ENCODE data around the gene EFCAB13.
"Not testable (repeated sequence)": the region's sequence is repeated elsewhere in the genome, so short reads cannot be mapped to it uniquely, and the experiment has no call there.

Gene EFCAB13

GRCh38 chr17:47332287-47332686 is 8.5 kb downstream of the EFCAB13 start:
- no peak for DNase-seq

DNA sequence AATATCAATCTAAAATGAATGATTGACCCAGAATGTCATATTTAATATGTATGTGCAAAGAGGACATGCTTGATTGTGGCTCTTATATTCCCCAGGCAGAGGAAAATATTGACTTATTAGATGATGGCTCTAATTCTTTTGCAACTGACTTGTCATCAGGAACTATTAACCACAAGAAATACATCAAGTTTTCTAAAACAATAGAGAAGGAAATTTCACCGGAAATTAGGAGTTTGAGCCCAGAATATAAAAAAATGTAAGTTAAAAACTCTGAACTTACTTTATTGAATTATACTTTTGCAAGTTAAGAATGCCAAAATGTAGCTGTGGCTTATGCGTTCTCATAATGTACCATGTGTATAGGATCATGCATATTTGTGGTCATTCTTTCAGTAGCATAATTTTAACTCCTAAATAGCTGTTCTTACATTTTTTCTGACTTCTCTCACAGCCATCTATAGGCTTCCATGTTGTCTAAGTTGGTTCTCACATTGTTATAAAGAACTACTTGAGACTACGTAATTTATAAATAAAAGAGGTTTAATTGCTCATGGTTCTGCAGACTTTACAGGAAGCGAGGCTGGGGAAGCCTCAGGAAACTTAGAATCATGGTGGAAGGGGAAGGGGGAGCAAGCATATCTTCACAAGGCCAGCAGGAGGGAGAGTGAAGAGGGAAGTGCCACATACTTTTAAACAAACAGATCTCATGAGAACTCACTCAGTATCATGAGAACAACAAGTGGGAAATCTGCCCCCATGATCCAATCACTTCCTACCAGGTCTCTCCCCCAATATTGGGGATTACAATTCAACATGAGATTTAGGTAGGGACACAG is 11.6 kb downstream of the EFCAB13 start:
- no peak for DNase-seq

- no peak for DNase-seq
Measured at GRCh38 chr17:47338026-47338425, 14.3 kb downstream of the EFCAB13 start.

- DNase-seq, result no peak
Measured at GRCh38 chr17:47352848-47353247, 29.1 kb downstream of the EFCAB13 start.

GRCh38 chr17:47358652-47359051 is 34.9 kb downstream of the EFCAB13 start:
- no peak for DNase-seq

DNA sequence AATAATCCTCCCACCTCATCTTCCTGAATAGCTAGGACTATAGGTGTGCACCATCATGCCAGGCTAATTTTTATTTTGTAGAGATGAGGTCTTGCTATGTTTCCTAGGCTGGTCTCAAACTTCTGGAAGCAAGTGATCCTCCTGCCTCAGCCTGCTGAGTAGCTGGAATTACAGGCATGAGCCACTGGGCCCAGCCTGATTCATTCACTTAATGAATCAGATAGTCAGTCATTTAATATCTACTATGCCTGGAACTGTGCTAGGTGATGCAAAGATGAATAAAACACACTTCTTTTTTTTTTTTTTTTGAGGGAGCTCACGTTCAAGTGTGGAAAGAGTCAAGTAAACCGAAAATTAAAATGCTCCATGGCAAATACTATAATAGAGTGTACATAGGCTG is 39.4 kb downstream of the EFCAB13 start:
- DNase-seq, result no peak

DNA sequence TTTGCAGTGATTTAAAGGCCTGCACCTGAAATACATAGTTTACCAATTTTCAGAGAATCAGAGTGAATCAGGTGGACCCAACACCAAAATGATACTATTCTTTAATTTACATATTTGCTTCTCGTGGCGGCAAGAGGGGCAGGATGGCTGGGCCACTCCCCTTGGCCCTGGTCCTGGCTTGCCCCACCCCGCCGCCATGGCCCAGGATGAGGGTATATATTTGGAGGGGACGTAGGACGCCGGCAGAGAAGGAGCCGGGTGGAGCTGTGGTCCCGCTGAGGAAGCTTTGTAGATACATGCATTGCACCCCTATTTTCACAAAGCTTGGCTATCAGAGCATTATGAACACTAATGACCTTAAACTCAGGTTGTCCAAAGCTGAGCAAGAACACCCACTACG is 43.5 kb downstream of the EFCAB13 start:
- no peak for DNase-seq

DNA sequence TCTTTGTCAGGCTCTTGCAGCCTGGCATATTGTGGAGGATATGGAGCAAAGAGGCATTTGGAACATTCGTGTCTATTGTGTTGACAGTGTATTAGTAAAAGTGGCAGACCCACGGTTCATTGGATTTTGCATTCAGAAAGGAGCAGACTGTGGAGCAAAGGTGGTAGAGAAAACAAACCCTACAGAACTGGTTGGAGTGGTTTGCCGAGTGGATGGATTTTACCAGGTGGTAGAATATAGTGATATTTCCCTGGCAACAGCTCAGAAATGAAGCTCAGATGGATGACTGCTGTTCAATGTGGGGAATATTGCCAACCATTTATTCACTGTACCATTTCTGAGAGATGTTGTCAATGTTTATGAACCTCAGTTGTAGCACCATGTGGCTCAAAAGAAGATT is 44.5 kb downstream of the EFCAB13 start:
- no peak for DNase-seq

DNA sequence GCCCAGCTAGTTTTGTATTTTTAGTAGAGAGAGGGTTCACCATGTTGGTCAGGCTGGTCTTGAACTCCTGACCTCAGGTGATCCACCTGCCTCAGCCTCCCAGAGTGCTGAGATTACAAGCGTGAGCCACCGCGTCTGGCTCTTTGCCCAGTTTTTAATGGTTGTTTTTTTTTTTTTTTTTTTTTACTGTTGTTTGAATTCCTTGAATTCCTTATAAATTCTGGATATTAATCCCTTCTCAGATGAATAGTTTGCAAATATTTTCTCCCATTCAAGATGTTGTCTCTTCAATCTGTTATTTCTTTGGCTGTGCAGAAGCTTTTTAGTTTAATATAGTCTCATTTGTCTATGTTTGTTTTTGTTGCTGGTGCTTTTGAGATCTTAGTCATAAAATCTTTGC is 47.1 kb downstream of the EFCAB13 start:
- not testable (repeated sequence) for DNase-seq

- DNase-seq, result no peak
Measured at GRCh38 chr17:47373002-47373401, 49.2 kb downstream of the EFCAB13 start.

- no peak for DNase-seq
Measured at GRCh38 chr17:47376247-47376646, 52.5 kb downstream of the EFCAB13 start.

- no peak for DNase-seq
Measured at GRCh38 chr17:47388825-47389224, 65.1 kb downstream of the EFCAB13 start.

- DNase-seq, result not testable (repeated sequence)
Measured at GRCh38 chr17:47397532-47398128, 73.9 kb downstream of the EFCAB13 start.

DNA sequence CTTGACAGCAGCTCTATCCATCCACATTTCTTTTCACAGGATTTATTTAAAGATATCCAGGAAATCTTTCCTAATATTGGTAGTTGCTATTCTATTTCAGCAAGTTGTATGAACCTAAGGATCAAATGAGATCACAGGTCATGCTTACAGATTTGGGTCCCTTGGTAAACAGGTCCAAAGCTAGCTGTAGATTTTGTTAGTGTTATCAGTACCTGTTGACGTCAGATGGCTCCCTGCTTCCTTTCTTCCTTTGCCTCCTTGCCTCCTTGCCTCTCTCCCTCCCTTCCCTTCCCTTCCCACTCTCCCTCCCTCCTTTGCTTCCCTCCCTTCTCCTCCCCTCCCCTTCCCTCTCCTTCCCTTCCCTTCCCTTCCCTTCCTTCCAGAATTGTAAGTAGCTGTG is 76.6 kb downstream of the EFCAB13 start:
- DNase-seq, result no peak

- no peak for DNase-seq
Measured at GRCh38 chr17:47401100-47401499, 77.3 kb downstream of the EFCAB13 start.

DNA sequence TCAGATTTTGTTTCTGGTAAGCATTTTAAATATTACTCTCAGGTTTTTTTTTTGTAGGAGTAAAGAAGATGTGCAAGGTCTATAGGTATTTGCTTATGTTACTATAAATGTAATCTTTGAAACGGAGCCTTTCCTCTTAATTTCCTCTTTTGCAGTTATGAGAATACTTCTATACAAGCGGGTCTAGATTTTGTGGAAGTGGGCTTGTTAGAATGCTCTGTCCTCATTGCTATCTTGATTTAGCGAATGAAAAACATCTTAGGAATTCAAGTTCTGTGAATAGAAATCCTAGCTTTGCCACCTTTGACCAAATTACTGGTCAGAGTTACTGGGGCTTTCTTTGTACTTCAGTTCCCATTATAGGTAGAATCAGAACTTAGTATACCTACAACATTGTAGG is 80.3 kb downstream of the EFCAB13 start:
- no peak for DNase-seq

DNA sequence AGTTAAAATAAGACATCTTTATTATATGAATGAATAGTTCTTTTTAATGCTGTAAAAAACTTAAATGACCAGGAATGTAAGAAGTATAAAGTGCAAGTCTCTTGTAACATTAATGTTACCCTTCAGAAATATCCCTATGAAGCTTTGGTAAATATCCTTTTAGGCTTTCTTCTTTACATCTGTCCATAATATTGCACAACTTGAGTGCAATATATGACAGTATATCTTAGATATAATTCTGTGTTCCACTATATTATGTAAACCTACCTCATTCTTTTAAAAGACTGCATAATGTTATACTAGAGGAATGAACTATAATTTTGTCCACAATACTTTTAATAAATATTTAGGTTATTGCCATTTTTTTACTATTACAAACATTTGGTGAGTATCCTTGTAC is 81.1 kb downstream of the EFCAB13 start:
- no peak for DNase-seq

DNA sequence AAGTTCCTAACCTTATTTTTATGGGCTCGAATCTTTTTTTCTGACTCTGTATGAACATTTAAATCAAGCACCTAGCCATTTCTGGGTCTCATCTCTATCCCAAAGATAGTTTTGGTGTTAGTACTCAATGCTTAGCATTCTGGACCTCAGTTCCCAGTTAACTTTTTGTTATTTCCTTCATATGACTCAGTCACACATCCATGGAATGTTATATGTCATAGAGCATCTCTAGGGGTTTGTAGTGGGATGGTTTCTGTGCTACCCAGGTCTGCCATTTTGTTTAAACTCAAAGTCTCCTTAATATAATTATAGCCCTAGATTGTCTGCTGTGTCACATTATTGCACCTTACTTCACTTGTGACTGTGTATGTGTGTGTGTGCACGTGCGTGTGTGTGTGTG is 90.1 kb downstream of the EFCAB13 start:
- DNase-seq, result no peak

DNA sequence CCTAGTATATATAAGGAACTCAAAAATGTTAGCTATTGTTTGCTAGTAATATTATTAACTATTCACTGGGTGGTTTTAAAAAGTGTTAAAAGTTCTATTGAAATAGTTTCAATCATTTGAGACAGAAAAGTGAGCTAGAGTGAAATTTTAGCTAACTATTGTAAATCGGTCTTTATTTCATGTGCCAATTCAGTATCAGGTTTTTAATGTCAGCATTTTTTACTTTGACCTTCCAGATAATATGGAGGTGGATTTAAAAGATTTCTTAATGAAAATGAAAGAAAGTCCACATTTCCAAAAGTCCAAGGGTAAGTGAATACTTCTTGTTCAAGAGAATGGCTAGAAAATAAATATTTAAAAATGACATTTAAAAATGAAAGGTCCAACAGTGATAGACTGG is 90.9 kb downstream of the EFCAB13 start:
- DNase-seq, result no peak

- no peak for DNase-seq
Measured at GRCh38 chr17:47423406-47424295, 99.9 kb downstream of the EFCAB13 start.

DNA sequence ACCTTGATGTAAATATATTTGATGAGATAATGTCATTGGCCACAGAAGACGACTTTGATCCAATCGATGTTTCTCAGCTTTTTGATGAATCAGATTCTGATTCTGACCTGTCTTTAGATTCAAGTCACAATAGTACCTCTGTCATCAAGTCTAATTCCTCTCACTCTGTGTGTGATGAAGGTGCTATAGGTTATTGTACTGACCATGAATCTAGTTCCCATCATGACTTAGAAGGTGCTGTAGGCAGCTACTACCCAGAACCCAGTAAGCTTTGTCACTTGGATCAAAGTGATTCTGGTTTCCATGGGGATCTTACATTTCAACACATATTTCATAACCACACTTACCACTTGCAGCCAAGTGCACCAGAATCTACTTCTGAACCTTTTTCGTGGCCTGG is 101.5 kb downstream of the EFCAB13 start:
- not testable (repeated sequence) for DNase-seq

GRCh38 chr17:47425887-47426635 is 102.3 kb downstream of the EFCAB13 start:
- not testable (repeated sequence) for DNase-seq

- no peak for DNase-seq
Measured at GRCh38 chr17:47427985-47428384, 104.2 kb downstream of the EFCAB13 start.
